ENCODE measurements around the gene CMTM6. TPM values are rescaled to one million over a fixed set of nuclear protein-coding genes. Genes with fewer than 3 reads are reported as not detected.

The CMTM6 gene
- total RNA-seq, 1 donor from 2014 or later: 37.5 TPM

- no peak overlapping the region for H3K4me3 Mint-ChIP-seq
- peaks cover 5% of the 10 kb centered on the region for H3K4me1 Mint-ChIP-seq (ENCODE audit: unreplicated experiment)
- H3K27me3 Mint-ChIP-seq: no peaks in the 10 kb centered on the region
- DNase-seq (ENCODE audit: extremely low spot score, unreplicated experiment): no peak
- peaks cover 18% of the 10 kb centered on the region for H3K36me3 Mint-ChIP-seq
- TF ChIP-seq, protein P1, sequence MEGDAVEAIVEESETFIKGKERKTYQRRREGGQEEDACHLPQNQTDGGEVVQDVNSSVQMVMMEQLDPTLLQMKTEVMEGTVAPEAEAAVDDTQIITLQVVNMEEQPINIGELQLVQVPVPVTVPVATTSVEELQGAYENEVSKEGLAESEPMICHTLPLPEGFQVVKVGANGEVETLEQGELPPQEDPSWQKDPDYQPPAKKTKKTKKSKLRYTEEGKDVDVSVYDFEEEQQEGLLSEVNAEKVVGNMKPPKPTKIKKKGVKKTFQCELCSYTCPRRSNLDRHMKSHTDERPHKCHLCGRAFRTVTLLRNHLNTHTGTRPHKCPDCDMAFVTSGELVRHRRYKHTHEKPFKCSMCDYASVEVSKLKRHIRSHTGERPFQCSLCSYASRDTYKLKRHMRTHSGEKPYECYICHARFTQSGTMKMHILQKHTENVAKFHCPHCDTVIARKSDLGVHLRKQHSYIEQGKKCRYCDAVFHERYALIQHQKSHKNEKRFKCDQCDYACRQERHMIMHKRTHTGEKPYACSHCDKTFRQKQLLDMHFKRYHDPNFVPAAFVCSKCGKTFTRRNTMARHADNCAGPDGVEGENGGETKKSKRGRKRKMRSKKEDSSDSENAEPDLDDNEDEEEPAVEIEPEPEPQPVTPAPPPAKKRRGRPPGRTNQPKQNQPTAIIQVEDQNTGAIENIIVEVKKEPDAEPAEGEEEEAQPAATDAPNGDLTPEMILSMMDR (conservative IDR thresholded peaks at IDR 0.05): no peak
- peaks cover 4% of the 10 kb centered on the region for H3K9me3 Mint-ChIP-seq
- H3K27ac Mint-ChIP-seq: no peak overlapping the region
These were observed 42.2 kb upstream of the CMTM6 start for GRCh38 chr3:32544894-32545293.

GRCh38 chr3:32542807-32543206 is 40.2 kb upstream of the CMTM6 start:
- Mint-ChIP-seq H3K27me3 (no peaks in the 10 kb centered on the region), H3K36me3 (peaks cover 25% of the 10 kb centered on the region), H3K9me3 (peaks cover 4% of the 10 kb centered on the region), H3K4me3 (no peak overlapping the region), H3K27ac (no peak overlapping the region), H3K4me1 (ENCODE audit: unreplicated experiment) (peaks cover 5% of the 10 kb centered on the region)
- DNase-seq (ENCODE audit: extremely low spot score, unreplicated experiment): no peak
- TF ChIP-seq, protein P1 (conservative IDR thresholded peaks at IDR 0.05): no peak

DNA sequence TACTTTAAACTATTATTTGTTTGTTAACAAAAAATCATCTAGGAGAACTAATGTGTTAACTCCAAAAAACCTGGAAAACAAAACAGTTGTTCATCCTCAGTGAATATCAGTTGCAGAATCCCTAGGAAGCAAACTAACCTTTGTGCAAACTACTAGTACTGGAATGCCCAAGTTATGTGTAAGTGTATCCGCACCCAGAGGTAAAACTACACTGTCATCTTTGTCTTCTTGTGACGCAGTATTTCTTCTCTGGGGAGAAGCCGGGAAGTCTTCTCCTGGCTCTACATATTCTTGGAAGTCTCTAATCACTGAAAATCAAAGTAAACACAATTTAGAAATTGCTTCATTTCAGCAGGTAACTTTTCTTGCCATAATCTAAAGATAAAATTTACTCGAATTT is 38.2 kb upstream of the CMTM6 start:
- Mint-ChIP-seq H3K27ac (no peak overlapping the region), H3K4me1 (ENCODE audit: unreplicated experiment) (no peaks in the 10 kb centered on the region), H3K36me3 (peaks cover 20% of the 10 kb centered on the region), H3K9me3 (no peaks in the 10 kb centered on the region), H3K4me3 (no peak overlapping the region), H3K27me3 (no peaks in the 10 kb centered on the region)
- no peak for DNase-seq (ENCODE audit: extremely low spot score, unreplicated experiment)
- TF ChIP-seq, protein P1 (conservative IDR thresholded peaks at IDR 0.05): no peak

DNA sequence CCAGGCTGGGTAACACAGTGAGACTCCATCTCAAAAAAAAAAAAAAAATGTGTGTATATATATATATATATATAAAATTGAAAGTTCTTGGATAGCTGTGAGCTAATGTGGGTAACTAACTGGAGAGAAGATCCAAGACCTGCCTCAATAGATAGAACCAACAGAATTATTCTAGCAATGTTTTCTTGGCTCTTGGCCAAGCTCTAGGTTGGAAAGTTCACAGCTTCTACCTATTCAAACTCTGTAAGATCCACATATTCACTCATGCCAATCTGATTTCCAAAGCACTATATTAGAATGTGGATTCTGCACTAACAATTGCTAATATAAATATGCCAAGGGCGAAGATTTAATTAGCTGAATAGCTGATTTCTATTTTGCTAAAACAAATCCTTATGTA is 29.8 kb upstream of the CMTM6 start:
- Mint-ChIP-seq H3K27me3 (no peaks in the 10 kb centered on the region), H3K4me3 (no peak overlapping the region), H3K36me3 (peaks cover 22% of the 10 kb centered on the region), H3K27ac (no peak overlapping the region), H3K4me1 (ENCODE audit: unreplicated experiment) (no peaks in the 10 kb centered on the region), H3K9me3 (no peaks in the 10 kb centered on the region)
- no peak for DNase-seq (ENCODE audit: extremely low spot score, unreplicated experiment)
- TF ChIP-seq, protein P1 (conservative IDR thresholded peaks at IDR 0.05): no peak

- no peaks in the 10 kb centered on the region for H3K9me3 Mint-ChIP-seq
- H3K4me1 Mint-ChIP-seq (ENCODE audit: unreplicated experiment): no peaks in the 10 kb centered on the region
- H3K27me3 Mint-ChIP-seq: no peaks in the 10 kb centered on the region
- DNase-seq (ENCODE audit: extremely low spot score, unreplicated experiment): no peak
- H3K27ac Mint-ChIP-seq: no peak overlapping the region
- TF ChIP-seq, protein P1 (conservative IDR thresholded peaks at IDR 0.05): no peak
- H3K36me3 Mint-ChIP-seq: peaks cover 26% of the 10 kb centered on the region
- H3K4me3 Mint-ChIP-seq: no peak overlapping the region
These were observed 28.5 kb upstream of the CMTM6 start for GRCh38 chr3:32531010-32531647.
